GM12891 (cell line): ENCODE data around the gene SBNO2.

Experiments
- POLR2A ChIP-seq: IDR thresholded peaks from 2 replicates; pipeline ENCODE4 v1.6.1; 2011; ENCODE audit warnings: low read depth, low read length, control low read depth
- POLR2AphosphoS5 ChIP-seq: IDR thresholded peaks from 2 replicates; pipeline ENCODE4 v1.6.1; 2011; ENCODE audit warnings: low read depth, low read length, control low read depth
- SPI1 ChIP-seq: IDR thresholded peaks from 2 replicates; pipeline ENCODE4 v1.6.1; 2011; ENCODE audit warnings: low read depth, low read length, control low read depth

DNA sequence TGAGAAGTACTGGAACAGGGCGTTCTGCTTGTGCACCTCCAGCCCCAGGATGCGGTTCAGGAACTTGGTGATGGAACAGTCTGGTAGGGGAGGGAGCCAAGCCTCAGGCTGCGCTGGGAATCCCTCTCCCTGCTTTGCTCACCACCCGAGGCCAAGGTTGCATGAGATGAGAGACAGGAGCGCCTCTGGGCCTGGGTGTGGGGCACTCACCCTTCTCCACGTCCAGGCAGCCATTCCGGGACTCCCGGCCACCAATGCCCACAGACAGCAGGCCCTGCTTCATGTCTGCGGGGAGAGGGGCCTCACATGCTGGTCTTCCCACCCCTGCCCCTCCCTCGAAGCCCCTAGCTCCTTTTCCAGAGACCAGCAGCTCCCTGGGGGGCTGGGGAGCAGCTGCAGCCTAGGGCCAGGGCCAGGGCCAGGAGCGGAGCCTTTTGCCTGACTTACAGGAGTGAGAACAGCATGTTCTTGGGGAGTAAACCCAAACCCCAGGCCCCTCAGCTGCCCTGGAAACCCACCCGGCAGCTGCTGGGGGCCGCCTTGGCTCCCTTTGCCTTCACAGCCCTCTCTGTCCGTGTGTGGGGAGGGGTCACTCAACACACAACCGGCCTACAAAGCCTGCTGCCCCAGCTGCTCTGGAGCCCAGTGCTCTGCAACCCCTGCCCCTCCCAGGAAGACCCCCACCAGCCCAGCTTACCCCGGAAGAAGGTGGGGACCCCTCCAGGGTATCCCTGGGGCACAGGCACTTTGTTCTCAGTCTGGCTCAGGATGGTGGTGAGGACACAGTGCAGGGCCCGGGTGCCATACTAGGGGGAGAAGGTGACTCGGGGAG lies 63.0 kb downstream of the SBNO2 start:
- TF ChIP-seq POLR2A, result no peak
- no peak for TF ChIP-seq POLR2AphosphoS5
- no peak for TF ChIP-seq SPI1
